DMS 273 (cell line): Measurements from ENCODE around the gene NOXRED1.
"Not testable (repeated sequence)": the region's sequence is repeated elsewhere in the genome, so short reads cannot be mapped to it uniquely, and the experiment has no call there.

Experiments used
- DNase-seq: peaks from one replicate; lab custom pipeline; 2025; ENCODE audit not compliant: unreplicated experiment; lab: John Stamatoyannopoulos, UW

The NOXRED1 gene, protein sequence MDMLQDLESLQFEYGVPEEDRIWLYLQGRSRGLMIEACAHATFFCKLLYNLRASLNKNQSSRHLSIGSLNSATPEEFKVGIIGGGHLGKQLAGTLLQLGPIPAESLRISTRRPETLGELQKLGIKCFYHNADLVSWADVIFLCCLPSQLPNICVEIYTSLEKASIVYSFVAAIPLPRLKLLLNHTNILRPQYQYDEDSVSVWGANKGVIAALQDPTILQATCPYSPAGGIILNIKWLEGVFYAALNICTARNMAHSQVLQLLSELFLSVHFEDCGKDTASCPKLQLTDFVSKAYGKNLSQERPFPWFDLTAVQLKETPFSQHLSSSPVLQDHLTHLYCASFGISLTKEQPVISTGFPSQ

DNA sequence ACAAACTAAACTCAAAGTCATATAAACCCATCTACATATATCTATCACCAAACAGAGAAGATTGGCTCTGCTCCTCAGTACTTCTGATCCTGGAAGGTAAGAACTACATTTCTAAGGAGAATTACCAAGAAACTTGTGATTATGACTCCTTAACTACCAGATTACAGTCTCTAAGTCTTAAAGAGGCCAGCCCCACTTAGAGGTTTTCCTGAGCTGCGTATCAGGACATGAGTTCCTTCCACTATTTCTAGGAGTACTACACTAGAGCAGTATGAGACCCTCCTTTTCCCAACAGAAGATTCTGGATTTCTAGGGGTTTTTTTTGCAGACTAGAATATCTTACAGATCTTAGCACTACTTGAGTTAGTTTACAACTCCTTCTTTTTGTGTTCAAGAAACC, at the start of gene NOXRED1:
NOXRED1 (minus strand) TSS at position 101 of the 400 bp plus-strand sequence. CDS start 634 bp downstream, outside the sequence.
- DNase-seq: no peak

DNA sequence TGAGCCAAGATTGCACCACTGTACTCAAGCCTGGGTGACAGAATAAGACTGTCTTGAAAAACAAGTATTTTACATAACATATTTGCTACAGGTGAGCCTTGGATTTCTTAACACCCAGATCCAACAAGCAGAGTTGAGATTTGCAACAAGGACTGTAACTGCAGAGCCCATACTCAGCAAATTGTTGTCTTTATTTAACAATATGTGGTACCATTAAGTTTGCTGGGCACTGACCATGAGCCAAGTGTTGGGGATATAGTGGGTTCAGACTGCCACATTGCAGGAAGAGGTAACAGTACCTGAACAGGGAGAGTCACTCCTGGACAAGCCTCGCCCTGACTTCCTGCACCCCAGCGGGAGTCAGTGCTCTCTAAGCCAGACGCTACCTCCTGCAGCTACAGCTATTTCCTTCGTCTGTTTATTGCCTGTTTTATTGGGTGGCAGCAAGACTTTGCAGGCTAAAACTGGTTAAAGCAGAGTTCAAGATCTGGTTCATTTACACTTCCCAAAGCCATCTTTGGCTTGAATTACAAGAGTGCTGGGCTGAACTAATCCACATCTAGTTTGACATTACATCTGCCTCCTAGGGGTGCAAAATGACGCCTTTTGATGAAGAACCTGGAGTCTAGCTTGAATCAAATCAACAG, 47.0 kb upstream of the NOXRED1 start:
- no peak for DNase-seq

DNA sequence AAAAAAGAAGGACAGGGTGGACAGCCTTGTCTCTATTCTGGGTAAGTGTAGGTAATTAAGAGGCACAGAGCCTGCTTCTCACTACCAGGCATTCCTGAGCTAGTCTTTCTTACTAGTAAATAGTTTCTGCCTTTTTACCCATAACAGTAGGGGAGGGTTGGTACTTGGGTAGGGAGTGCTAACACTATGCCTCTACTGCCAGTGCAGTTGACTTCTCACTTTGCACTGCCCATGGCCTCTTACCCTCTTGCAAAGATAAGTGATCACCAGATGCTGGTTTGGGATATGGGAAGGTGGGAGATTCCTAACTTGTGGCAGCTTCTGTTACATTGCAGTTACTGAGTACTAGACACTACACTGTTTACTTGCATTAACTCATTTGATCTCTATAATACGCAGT, 46.2 kb upstream of the NOXRED1 start:
- peak; percentile 25 for DNase-seq

DNA sequence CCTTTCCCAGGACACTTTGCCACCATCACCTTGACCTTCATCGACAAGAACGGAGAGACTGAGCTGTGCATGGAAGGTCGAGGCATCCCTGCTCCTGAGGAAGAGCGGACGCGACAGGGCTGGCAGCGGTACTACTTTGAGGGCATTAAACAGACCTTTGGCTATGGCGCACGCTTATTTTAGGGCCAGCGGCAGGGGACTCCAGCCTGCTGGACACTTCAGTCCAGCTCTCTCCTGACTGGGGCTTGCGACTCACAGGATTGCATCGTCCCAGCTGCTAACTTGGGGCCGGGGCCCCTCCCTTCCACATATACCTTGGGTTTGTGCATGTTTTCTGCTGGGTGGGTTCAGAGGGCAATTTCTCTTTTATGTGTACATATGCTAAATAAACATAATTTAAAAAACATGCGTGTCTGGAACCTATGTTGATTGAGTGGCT, 45.8 kb upstream of the NOXRED1 start:
- peak; percentile 19 for DNase-seq

DNA sequence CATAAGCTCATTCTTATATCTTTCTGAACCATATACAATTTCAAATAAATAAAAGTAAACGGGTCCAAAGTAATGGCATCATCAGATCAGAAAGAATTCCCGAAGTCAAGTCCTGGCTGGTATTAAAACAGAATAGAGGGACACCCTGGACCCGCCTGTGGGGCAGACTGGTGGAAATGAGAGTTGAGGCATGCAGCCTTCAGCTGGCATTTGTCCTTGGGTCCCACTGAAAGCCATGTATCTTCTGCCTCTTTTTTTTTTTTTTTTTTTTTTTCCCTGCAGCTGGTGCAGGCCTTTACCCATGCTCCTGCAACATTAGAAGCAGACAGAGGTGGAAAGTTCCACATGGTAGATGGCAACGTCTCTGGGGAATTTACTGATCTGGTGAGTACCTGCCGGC, 44.5 kb upstream of the NOXRED1 start:
- peak; percentile 17 for DNase-seq

DNA sequence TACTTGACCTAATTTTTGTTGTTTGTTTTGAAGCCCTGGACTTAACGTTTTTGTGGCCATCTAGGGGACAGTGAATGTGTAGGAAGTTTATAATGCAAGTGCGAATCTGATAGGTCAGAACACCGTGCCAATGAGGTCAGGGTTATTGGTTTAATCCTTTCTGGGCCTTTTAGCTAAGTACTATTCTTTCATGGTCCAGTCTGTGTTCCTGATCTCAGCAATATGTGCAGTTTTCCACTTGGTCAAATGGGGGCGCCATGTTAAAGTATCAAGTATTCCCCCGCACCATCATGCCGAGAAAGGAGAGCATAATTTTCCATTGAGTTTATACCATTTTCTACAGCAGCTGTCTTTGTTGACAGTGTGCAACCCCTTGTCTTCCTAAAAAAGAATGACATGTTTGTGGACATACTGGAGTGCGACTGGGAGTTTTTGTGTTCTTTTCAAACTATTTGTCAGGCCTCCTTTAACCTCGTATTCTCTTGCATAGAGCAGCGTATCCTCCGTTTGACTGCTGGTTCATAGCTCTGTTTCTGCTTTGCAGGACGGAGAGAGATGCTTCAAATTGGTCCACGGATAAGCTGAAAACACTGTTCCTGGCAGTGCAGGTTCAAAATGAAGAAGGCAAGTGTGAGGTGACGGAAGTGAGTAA, 35.9 kb upstream of the NOXRED1 start:
- DNase-seq: peak; percentile 88

DNA sequence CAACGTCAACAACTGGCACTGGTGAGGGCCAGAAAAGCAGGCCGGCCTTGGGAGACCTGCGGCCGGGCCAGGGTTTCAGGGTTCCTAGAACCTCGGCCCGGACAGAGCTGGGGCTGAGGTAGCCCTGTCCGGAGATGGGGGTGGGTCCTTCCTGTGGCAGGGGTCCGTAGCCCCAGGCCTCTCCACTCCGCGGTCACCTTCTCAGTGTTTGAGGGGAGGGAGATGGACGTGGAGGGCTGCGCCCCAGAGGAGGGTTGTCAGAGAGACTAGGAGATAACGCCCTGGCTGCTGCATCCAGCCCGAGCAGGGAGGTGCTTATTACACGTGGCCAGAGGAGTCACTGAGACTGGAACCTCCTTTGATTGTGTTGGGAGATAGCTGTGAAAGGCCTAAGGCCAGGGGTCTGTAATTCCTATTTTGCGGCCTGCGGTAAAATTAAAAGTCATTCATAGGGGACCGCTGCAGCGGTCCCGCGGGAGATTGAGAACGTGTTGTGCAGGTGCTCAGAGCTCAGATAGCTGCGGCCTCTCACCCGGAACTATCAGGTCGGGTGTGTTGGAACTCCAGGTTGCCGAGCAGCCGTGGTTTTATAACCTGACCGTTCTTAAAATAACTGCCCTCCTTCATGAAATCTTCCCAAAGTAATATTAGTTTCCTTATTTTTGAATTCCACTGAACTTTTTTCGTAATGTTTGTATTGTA, 35.1 kb upstream of the NOXRED1 start:
- DNase-seq: peak; percentile 64

DNA sequence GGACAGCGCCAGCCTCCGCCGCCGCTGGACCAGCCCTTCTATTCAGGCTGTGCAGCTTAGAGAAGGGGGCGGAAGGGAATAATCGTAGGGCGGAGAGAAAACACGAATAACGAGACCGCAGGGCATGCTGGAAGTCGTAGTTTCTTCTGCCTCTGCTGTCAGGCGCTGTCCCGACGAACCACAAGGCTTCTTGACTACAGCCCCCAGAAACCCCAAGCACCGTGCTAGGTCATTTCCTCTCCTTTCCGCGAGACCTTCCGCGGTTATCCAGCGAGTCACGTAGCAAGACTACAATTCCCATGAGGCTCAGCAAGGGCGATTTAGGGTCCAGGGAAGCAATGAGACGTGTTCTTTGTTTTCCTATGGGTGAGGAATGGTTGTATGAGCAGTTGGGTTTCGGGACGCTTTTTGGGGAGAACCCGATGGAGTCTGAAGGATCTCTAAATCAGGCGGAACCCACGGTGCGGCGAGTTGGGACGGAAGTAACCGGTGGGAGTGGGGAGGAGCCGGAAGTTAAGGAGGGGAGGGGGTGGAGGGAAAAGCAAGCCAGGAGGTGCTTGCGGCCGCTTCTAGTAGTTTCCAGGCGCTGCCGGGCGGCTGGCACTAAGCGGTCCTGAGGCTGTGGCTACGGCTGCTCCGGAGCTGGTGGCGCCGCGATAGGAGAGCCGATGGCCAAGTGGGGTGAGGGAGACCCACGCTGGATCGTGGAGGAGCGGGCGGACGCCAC, 34.4 kb upstream of the NOXRED1 start, which contains the start of the genes AHSA1 and VIPAS39:
AHSA1 (plus strand) TSS at position 572 of the 727 bp plus-strand sequence; CDS start at position 669, 97 bp downstream.
VIPAS39 (minus strand) TSS at position 80 of the 727 bp plus-strand sequence. CDS start 3,499 bp downstream, outside the sequence.
- DNase-seq: peak; percentile 99

DNA sequence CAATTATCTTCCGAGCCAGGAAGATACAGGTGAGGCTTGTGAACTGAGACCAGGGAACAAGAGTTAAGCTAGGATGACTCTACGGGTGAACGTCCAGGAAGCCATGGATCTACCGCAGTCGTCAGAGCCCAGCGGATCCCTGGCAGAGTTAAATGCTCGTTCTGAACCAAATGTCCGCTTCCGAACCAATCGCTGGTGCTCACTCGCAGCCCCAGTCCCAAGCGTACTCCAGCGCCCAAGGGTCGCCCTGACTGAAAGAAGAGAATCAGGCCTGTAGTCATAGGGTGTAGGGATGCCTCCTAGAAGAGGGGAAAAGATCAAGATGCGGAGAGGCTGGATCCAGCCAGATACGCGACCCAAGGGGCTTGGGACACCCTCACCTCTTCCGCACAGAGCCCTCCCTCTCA, 33.8 kb upstream of the NOXRED1 start:
- peak; percentile 81 for DNase-seq

DNA sequence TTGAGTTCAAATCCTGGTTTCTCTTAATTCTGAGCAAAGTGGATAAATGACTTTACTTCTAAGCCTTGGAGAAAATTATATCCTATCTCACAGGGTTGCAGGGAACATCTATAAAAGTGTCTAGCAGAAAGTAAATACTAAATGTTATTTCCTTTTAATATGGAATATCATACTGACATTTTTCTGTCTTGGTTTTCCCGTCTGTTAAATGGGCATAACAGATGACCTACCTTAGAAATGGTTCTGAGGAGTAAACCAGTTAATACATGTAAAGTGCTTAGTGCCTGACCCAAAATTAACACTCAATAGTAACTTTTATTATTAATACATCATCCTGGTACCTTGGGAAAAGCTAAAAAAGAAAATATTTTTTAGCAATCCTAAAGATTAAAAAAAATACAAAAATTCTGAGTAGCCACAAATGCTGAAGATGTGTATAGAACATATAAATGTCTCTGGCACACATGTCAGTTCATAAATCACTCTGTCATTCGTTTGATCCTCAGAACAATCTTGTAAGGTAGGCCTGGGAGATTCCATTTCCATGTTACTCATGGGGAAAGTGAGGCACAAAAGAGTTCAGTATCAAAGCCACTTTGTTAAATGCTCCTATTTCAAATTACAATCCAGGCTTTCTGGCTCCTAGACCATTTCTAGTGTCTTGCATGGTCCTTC, 32.8 kb upstream of the NOXRED1 start:
- no peak for DNase-seq

DNA sequence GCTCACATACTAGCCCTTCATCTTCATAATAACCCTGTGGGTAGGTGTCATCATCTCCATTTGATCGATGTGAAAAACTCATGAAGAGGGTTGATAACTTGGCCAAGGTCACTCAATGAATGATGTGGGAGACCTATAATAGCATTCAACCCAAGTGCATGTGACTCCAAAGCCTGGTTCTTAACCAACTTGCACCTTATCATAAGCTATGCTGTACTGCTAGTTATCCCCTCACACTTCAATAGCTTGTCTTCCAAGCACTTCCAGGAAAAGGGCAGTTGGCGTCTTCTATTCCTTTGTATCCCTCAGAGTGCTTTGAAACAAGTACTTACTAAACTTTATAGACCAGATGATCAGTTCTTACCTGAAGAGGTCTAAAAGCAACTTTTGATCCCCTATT, 18.9 kb upstream of the NOXRED1 start:
- no peak for DNase-seq

DNA sequence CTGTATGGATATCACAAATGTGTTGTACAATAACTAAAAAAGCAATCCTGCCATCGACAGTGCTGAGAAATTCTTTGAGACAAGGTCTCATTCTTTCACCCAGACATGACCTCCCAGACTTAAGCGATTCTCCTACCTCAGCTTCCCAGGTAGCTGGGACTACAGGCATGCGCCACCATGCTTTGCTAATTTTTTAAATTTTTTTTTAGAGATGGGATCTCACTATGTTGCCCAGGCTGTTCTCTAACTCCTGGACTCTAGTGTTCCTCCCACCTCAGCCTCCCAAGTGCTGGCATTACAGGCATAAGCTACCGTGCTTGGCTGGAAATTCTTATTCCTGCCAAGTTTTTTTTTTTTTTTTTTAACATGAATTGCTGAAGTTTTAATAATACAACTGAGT, 16.5 kb upstream of the NOXRED1 start:
- DNase-seq: no peak

DNA sequence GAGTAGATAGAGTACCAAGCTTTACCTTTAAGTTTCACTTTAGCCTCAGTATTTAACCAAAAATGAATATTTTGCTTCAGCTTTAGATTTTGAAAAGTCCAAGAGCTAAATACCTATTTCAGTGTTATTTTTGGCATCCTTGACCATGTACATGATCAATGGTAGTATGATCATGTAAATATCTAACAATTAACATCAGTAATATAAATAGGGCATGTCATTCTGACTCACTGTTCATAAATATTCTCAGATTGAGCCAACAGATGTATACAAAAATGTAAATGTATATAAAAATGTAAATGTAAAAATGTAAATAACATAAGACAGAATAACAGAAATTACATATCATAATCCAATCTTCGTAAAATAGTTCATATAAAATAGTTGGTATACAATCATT, 15.3 kb upstream of the NOXRED1 start:
- no peak for DNase-seq

DNA sequence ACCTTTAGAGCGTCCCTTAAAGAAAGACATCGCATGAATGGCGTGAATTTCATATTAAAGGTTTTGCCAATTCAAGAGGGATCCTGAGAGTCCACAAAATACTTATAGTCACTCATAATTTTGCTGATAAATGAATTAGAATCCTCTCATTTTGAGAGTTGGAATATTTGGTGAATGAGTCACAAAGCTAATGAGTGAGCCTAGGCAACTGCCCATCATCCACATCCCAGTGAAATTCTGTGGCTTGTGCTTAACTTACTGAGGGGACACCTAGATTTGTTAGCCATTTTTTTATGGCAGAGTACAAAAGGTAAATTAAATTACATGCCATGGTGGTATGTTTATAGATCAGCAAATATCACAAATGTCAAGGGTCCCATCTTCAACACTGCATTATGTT, 12.7 kb upstream of the NOXRED1 start:
- DNase-seq: no peak

DNA sequence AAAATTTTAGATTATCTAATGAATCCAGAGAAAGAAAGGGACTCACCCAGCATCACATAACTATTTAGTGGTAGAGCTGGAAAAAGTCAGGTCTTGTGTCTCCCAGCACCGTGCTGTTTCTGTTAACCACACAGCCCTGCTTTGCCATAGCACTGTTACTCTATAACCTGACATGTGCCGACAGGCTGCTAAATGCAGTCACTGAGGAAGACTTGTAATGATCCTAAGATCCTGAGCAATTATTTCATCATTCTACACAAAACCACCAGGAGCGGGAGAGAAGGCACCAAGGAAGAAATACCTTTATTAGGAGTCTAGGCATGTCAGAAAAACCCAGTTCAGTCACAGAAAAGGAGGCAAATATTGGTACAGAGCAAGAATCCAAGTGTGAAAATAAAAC, 3.1 kb upstream of the NOXRED1 start:
- no peak for DNase-seq

DNA sequence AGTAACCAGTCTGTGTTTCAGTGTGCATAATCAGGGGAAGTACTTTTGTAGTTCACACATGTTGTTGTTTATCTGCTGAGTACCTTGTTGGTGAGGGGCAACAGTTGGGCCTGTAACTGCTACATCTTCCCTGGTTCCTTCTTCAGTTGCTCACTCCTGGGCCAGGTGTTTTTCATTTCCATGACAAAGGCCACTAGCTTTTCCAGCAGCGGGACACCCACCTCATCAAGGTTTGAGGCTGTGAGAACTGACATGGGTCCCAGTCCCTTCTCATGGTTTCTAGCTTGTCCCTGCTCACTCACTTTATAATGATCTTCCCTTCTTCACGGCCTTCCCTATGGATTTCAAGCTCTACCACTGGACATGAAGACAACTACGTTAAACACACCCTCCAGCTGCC, 1.5 kb upstream of the NOXRED1 start:
- no peak for DNase-seq

DNA sequence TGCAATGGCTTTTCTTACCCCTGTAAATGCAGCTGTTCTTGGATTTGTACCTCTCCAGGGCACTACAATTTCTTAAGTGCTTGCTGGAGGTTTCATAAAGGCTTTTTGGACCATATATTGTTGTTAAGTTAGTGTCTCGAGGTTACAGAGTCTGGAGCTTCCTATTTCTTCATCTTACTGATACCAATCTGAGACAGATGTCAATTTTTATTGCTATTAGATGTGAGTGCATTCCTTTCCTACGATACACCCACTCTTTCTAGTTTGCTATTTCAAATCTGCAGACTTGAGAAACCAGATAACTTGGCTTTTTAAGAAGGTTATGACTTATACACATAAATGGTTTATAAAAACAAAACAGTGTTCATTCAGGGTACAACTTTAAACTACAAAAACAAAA, 2.1 kb downstream of the NOXRED1 start:
- DNase-seq: no peak

DNA sequence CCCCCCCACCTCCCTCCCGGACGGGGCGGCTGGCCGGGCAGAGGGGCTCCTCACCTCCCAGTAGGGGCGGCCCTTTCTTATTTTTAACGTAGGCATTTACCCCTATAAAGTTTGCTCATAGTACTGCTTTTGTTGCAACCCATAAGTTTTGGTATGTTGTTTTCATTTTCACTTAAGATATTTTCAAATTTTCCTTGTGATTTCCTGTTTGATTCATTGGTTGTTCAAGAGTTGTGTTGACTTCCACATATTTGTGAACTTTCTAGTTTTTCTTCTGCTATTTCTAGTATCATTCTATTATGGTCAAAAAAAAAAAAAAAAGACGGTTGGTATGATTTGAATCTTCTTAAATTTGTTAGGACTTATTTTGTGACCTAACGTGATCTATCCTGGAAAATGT, 6.5 kb downstream of the NOXRED1 start:
- DNase-seq: no peak

DNA sequence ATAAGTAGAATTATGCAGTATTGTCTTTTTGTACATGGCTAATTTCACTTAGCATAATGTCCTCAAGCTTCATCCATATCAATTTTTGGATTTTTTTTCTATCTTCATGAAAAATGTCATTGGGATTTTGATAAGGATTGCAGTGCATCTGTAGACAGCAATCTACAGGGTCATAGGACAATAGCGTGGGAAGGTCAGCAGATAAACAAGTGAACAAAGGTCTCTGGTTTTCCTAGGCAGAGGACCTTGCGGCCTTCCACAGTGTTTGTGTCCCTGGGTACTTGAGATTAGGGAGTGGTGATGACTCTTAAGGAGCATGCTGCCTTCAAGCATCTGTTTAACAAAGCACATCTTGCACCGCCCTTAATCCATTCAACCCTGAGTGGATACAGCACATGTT, 7.2 kb downstream of the NOXRED1 start:
- not testable (repeated sequence) for DNase-seq
